G401 (cell line): ENCODE data around the gene NGB. TPM values are rescaled to one million over a fixed set of nuclear protein-coding genes. Genes with fewer than 3 reads are reported as not detected.

ENCODE experiments used
- DNase-seq: peaks from one replicate; pipeline ENCODE4 v3.0.0-alpha.2; 2015; ENCODE audit warnings: low spot score
- in situ Hi-C: cut with HindIII; loops from 2 replicates; pipeline ENCODE4 v1.10.0; 2016; ENCODE audit warnings: low sequenced_read_pairs, mixed read lengths
- total RNA-seq: library from RNA; depleted of rRNA; stranded (reverse); fragments of >200 nt; shearing (Covaris generic); gene quantifications from 2 replicates; pipeline ENCODE4 v1.2.3, GENCODE V29; 2014

Gene NGB
- total RNA-seq, 1 experiment from 2014 or later = not detected

DNA sequence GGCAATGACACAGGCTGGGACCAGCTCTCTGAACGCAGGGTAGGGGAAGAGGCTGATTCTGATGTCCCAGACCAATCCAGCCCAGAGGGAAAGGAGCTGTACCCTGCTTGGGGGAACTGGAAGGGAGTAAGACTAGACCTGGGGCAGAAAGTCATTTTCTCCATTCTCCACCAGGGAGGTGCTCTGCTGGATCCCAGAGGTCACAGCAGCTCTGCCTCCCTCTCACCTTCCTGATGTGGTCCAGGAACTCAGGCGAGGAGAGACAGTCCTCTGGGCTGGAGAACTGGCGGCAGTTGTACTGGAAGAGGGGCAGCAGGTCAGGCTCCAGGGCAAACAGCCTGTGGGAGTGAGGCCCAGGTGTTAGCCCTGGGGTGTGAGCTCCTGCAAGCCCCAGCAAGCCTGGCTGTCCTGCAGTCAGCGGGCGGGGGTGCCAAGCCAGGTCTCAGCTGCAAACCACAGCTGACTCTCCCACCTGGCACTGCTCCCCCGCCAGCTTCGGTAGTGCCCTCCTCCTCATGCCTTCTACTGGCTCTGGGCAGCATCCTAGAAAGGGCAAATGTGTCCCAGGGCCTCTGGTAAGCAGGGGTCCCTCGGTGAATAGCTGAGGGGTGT is 1.9 kb downstream of the NGB start:
- in situ Hi-C loops = no loop called here
- no peak for DNase-seq

DNA sequence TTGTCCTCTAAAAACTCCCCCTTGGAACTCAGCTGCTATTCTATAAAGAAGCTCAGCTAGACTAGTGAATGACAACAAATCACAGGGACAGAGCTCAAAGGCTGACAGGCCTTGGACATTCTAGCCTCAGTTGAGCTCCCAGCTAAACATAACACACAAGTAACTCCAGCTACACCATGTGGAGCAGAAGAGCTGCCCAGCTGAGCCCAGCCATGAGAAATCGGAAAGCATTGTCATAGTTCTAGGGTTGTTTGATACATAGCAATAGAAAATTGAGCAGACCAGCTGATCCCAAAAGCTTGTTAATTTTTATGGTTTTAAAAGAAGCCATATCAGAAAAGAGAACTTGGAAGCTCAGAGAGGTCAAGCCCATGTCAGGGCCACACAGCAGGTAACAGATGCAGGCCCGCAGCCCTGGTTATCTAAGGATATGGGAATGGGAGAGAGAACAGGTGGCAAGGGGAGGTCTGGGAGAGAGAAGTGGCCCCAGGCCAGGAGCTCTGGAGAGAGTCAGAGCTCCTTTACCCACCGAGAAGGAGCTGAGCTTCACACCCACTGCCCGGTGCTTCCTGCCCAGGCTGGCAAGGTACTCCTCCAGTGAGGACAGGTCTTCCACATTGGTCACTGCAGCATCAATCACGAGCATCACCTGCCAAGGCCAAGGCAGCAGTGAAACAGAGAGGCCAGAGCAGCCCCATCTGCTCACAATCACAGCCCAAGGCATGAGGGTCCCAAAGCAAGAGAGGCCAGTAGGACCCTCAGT is 2.9 kb downstream of the NGB start:
- no peak for DNase-seq
- in situ Hi-C loops = no loop called here

DNA sequence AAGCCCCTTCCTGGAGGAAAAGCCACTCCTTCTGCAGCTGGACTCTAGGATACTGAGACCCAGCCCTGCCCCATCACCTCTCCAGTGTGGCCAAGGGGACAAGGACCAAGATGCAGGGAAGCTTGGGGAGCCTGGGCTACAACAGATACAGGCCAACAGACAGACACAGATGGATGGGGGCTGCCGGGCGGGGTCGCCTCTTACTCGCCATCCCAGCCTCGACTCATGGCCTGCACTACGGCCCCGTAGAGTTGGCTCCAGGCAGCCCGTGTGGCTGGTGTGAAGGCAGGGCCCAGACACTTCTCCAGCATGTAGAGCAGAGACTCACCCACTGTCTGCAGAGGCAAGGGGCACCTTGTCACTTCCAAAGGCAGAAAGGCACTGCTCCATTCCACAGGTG is 4.7 kb downstream of the NGB start:
- DNase-seq = no peak
- in situ Hi-C loops = no loop called here

DNA sequence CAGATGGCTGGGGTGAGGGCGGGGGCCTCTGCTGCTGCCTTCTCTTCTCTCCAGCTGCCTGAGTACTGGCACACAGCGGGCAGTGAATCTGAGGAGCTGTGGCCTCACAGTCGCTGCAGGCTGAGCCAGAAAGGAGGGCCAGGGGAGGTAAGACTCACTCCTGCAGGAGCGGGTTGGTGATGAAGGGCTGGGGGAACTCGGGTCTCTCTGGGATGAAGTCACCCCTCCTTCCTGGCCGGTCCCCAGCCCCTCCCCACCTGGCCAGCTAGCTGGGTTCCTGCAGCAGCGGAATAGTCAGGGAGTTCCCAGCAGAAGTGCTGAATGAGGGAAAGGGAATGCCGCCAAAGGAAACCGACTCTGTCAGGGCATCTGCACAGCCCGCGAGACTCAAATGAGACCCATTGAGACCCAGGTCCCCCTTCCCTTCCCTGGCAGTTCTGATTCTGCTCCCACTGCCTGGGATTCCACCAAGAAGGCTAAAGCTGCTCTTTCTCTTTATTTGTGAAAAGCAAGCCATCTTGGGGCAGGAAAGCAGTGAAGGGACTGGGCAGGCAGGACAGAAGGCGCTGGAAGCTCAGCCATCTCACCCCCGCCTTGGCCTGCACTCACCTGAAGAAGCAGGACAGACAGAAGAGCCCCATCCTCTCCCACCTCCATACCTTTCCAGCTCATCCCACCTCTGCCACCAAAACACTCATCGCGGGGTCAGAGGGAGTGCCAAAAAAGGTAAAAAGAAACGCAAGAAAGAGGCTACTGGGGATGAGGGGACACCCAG is 5.3 kb downstream of the NGB start:
- no peak for DNase-seq
- in situ Hi-C loops = no loop called here

DNA sequence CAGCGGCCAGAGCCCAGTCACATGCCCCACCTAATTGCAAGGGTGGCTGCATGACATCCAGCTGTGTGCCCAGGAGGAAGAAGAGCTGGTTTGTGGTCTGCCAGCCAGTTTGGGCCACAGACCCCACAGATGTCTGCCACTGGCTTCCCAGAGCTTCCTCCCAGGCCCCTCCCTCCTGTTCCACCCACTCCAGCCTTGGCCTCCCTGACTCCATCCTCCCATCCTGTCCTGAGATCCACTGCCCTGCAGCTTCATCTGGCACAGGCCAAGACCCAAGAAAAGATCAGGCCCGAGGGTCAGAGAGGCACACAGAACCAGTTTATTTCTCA is 5.9 kb downstream of the NGB start:
- in situ Hi-C loops = no loop called here
- DNase-seq = no peak

DNA sequence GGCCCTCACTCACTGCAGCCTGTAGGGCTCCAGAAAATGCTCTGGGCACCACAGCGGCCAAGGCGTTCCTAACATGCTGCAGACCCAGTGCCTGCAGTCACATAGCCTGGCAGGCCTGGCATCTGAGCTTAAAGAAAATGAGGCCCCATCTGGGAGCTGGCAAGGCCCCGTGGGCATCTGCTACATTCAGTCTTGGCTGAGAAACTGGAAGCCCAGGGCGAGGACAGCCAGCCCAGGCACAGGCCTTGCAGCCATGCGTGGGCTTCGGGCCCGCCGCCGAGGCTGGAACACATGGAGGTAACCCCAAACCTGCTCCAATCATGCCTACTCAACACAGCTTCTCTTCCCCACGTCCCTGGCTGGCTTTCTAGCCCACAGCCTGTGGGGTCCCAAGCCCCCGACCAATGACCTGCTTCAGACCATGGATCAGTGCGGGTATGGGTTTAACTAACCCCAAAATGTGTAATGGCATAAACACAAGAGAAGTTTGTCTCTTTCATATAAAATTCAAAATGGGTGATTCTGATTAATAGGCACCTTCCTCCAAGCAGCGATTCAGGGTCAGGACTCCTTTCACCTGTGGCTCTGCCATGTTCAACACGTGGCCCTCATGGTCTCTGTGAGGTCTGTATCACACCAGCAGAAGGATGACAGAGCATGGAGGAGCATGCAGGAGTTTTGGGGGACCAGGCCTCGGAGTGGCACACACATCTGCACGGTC is 6.4 kb downstream of the NGB start:
- peak; percentile 95 for DNase-seq
- in situ Hi-C loops = no loop called here

DNA sequence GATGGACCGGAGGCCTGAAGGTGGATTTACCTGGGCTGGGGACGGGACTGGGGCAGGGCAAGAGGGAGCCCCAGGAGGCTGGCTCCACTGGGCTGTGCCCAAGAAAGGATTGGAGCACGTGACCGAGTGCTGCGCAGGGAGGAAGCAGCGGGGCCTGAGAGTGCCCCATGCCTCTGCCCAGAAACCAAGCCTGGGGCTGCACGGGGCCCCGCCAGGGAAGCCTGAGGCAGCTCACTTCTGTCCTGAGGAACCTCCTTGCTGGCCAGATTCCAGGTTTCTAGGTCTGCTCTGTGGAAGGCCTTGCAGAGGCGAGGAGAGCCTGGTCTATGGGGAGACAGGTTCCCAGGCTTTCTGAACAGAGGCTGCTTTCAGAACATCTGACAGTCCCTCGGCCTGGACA is 10.4 kb downstream of the NGB start:
- in situ Hi-C loops = no loop called here
- DNase-seq = peak; percentile 69

DNA sequence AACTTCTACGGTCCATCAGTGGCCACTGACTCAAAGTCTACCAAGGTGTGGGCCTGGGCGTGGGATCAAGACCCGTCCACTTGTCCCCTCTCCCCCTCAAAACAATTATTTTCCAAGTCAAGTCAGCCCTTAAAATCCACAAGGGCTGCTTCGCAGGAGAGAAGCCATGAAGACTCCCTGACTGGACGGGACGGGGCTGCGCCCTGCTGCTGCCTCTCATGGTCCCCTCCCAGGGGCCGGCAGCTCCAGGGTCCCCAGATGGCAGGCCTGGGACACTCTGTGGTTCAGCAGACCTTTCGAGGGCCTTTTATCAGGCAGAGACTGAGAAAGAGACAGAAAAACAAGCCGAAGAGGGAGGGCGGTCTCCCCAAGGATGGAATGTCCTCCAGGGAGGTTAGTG is 10.8 kb downstream of the NGB start:
- no peak for DNase-seq
- in situ Hi-C loops = no loop called here

DNA sequence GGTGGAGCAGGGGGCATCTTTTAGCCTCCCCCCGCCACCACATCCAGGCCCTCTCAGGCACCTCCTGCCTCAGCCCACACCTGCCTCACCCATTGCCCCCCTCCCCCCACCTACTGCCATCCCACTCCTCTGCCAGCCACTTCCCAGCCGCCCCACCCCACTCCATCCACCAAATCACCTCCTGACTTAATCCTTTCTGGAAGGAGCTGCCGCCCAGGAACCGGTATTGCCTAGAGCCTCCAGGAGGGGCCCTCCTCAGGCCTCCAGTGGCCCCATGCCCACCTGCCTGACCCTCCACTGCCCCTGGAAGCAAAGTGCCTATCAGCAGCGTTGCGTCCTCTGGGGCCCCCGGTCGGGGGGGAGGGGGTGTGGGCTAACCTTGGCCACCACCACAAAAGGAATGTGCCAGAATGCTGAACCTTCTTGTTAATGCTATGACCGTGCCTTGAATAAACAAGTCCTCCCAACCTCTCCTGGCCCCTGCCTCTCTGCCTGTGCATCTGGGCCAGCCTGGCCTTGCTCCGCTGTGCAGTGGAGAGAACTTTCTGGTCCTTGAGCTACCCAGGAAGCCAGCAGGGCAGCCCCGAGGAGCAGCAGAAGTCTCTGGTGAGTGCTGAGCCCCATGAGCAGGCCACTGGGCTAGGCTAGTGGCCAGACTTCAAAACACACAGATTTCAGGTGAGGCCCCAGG is 11.8 kb downstream of the NGB start:
- in situ Hi-C loops = no loop called here
- no peak for DNase-seq

DNA sequence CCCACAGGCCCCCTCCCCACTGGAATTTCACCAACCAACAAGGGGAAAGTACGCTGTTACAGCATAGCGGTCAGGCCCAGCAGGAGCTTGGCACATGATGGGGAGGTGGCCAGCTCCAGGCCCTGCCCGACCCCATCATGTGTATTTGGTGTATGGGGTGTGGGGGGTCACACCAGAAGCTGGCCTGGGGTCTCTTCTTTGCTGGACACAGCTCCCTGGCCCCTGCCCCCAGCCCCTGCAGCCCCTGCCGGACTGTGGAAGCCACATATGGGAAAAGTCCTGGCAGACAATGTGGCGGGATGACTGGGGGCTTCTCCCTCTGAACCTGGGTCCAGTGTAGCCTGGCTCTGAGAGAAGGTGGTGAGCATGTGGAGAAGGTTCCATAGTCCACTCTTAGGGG is 12.4 kb downstream of the NGB start:
- in situ Hi-C loops = no loop called here
- DNase-seq = no peak

DNA sequence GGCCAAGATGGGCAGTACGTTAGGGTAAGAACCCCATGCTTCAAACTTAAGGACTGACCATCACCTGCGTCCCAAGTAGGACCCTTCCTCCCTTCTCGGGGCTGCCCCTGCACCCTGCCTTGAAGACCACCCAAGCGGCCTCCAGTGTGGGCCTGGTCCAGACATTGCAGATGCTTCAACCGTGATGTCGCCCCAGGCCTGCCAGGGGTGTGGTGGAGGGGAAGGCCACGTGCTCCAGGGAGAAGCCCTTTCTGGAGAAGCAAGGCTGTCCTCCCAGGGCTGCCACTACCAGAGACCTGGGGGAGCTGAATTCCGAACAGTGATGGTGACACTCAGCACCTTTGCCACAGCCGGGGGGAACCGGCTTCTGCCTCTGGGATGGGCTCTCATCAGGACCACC is 13.3 kb downstream of the NGB start:
- in situ Hi-C loops = no loop called here
- DNase-seq = no peak

DNA sequence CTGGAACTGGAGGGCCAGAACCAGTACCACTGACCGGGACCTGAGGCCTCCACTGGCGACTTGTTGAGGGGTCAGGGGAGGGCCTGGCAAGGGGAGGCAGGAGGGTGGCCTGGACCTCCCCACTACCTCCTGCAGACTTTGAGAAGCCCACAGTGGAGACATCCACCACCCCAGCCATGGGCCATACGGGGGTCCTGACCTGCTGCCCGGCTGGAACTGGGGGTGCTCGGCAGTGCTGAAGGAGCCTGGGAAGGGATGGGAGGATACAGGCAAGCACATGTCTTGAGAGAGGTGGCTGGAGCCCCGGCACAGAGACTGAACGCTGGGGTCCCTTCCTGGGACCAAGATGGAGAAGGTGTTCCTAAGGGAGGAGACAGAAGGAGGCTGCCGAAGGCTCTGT is 14.3 kb downstream of the NGB start:
- in situ Hi-C loops = no loop called here
- DNase-seq = no peak

DNA sequence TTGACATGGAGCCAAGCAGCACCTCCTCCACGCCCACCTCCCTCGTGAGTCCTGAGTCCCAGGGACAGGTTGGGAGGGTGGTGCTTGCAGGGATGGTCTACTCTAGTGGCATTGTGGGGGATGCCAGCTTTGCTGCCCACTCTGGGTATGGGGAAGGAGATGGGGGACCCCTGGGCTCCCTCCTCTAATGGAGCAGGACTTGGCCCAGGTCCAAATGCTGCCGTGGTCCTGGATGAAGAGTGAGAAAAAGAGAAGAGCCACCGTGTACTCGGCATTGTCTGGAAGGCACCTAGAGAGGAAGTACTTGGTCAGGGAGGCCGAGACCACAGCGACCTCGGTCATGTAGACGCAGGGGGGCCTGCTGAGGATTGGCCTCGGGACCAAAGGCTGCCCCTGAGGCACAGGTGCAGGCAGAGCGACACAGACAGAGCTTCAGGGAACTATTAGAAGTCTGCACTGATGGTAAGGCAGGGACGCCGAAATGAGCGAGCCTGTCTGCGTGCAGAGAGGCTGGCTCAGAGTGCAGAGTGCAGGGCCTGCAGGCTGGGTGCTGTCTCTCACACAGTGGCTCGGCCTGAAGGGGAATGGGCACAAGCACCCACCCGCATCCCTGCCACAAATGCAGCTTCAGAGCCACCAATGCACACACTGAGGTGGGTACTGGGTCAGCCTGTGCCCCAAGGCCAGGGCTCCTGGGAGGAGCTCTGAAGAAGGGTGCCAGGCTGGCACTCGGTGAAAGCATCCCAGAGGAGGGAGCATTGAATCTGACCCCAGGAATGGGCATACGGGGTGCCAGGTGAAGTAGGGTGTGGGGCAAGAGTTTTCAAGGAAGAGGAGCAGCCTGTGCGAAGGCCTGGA is 17.4 kb downstream of the NGB start:
- DNase-seq = no peak
- in situ Hi-C loops = no loop called here

DNA sequence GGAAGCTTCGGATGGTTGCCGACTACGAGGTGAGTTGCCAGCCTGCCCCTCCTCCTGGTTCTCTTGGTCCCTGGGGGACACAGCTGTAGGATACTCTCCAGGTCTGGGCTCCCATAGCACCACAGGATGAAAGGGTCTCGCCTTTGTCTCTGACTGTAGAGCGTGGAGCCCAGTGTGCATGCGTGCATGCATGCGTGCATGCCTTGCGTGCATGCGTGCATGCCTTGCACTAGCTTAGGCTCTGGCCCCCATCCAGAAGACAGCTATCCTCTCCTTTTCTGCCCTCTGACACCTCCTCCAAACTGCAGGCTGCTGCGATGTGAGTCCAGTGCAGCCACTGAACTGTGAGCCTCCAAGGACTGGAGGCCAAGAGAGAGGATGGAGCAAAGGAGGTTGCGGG is 19.1 kb downstream of the NGB start:
- no peak for DNase-seq
- in situ Hi-C loops = no loop called here

DNA sequence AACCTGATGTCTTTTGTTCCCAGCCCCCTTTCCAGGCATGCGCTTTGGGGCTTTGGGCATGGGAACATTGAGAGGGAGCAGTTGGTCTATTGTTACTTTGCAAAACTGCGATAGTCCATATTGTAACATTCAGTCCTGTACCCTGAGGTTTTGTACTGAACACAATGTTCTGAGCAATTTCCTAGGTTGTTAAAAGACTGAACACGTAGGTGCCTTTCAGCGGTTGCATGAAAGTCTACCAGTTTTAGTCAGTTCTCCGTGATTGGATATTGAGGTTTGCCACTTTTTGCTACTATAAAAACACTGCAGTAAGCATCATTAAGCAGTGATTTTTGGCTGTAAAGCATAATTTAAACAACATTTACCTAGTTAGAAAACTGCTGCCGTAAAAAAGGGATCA is 20.1 kb downstream of the NGB start:
- in situ Hi-C loops = no loop called here
- no peak for DNase-seq

DNA sequence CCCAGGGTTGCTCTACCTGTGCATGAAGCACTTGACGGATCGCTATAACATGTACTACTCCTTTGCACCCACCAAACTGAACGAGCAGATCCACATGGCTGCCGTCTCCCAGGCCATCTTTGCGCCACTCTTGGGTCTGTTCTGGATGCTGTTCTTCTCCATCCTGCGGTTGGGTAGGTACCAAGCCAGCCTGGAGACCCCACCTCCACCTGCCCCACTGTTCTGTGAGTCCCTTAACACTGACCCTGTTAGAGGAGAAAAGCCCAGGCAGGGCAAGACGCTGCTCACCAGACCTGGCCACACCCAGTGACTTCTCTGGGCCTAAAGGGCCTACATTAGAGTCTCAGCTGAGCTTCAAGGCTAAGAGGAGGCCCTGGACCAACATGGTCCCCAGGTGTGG is 21.7 kb downstream of the NGB start:
- in situ Hi-C loops = no loop called here
- DNase-seq = no peak

DNA sequence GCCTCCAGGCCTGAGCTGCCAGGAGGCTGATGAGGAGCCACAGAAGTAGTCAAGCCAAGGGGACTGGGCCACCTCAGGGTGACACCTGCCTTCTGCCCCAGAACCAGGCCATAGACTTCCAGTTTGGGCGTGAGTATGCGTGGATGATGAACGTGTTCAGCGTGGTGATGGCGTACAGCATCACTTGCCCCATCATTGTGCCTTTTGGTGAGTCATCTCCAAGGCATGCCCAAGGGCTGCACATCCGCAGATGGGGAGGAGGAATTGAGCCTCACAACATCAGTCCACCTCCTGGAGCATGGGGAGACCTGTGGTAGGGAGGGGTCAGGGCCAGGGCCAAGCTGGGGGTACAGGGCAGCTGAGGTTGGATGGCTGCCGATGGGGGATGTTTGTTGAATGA is 22.3 kb downstream of the NGB start:
- DNase-seq = no peak
- in situ Hi-C loops = no loop called here

DNA sequence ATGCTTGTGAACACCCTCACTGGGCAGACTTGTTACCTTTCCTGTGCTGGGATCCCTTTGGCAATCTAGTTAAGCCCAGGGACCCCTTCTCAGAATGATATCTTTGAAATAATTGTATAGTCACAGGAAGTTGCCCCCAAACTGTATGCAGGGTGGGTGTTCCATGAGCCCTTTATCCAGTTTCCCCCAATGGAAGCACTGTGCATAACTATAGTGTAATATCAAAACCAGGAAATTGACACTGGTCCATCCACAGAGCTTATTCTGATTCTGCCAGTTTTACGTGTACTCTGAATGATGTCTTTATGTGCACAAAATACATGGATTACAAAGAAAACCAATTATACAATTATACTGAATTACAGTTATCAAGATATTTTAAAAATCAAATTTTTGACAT is 24.2 kb downstream of the NGB start:
- in situ Hi-C loops = no loop called here
- DNase-seq = no peak

DNA sequence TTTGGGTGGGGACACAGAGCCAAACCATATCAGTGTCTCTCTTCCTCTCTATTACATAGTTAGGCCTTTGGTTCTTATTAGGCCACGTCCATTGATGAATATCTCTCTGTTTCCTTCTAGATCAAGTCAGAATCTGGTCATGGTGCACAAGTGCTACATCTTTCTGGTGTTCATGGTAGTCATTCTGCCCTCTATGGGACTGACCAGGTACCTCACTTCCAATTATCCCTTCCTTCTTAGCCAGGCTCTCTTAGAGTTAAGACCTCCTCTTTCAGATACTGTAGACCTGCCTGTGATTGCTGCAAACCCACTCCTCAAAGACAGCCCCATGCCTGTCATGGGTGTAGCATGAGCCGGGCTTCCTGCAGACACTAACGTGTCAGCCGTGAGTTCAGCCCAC is 25.2 kb downstream of the NGB start:
- in situ Hi-C loops = no loop called here
- no peak for DNase-seq
